Uterus (tissue), 4 donors: ENCODE results near the gene KRT7. TPM values are rescaled to one million over a fixed set of nuclear protein-coding genes. Genes with fewer than 3 reads are reported as not detected.

Experiments
- DNase-seq, 2 donors: peaks; one replicate each; pipeline ENCODE4 v3.0.0-alpha.2; 2019 to 2020
- H3K27ac ChIP-seq, 2 donors: fragments of 200-600 bp; sonication (generic); 1 replicate in 1 of 2; 2 replicates in 1 of 2; pipeline ENCODE4 v1.5.1; 2016 to 2018
- H3K27me3 ChIP-seq, 2 donors: fragments of 200-600 bp; sonication (generic); one replicate each; pipeline ENCODE4 v1.5.1; 2018 to 2019; ENCODE audit warnings: control low read depth in 1 of 2
- H3K36me3 ChIP-seq, 2 donors: fragments of 200-600 bp; sonication (generic); one replicate each; pipeline ENCODE4 v1.5.1; 2019; ENCODE audit warnings: control low read depth in 1 of 2
- H3K4me1 ChIP-seq, 2 donors: fragments of 200-600 bp; sonication (generic); one replicate each; pipeline ENCODE4 v1.5.1; 2018 to 2019; ENCODE audit warnings: control low read depth in 1 of 2
- H3K4me3 ChIP-seq, 2 donors: fragments of 200-600 bp; sonication (generic); 1 replicate in 1 of 2; 2 replicates in 1 of 2; pipeline ENCODE4 v1.5.1; 2018 to 2019; ENCODE audit warnings: mild to moderate bottlenecking in 1 of 2
- H3K9me3 ChIP-seq, 2 donors: fragments of 200-600 bp; sonication (generic); one replicate each; pipeline ENCODE4 v1.5.1; 2019; ENCODE audit warnings: control low read depth in 1 of 2
- POLR2A ChIP-seq, 2 donors: fragments of 450-650 bp; IDR thresholded peaks; one replicate each; pipeline ENCODE4 v1.6.1; 2016; ENCODE audit warnings: antibody characterized with exemption in 2 of 2, mild to moderate bottlenecking in 1 of 2, moderate library complexity in 1 of 2
- intact Hi-C: fragments of 100-400 bp; cut with DNase I; formaldehyde crosslinking; loops from one replicate; pipeline ENCODE4 v1.15.1; 2023; ENCODE audit warnings: low total_unique reads
- total RNA-seq, 4 donors: library from RNA; depleted of rRNA in 3 of 4; stranded (reverse); fragments of >200 nt in 3 of 4; gene quantifications; one replicate each; pipeline versions ENCODE4 v1.1.0 to v1.2.4, GENCODE V29; 2014 to 2023
- TF ChIP-seq, protein P1 (sequence below), 4 experiments: fragments of 200-600 bp in 2 of 4; fragments of 450-650 bp in 2 of 4; sonication (generic) in 2 of 4; IDR thresholded peaks; one replicate each; pipeline ENCODE4 v1.5.1; 2016 to 2019; ENCODE audit warnings: antibody characterized with exemption in 4 of 4, mild to moderate bottlenecking in 2 of 4, moderate library complexity in 1 of 4
- donor health status: DM: yes; HTN: yes; CAD: no.

Gene KRT7
- total RNA-seq, 4 donors from 2014 or later = 2.1 to 51.2 (median 5.1) TPM; not detected in 1

DNA sequence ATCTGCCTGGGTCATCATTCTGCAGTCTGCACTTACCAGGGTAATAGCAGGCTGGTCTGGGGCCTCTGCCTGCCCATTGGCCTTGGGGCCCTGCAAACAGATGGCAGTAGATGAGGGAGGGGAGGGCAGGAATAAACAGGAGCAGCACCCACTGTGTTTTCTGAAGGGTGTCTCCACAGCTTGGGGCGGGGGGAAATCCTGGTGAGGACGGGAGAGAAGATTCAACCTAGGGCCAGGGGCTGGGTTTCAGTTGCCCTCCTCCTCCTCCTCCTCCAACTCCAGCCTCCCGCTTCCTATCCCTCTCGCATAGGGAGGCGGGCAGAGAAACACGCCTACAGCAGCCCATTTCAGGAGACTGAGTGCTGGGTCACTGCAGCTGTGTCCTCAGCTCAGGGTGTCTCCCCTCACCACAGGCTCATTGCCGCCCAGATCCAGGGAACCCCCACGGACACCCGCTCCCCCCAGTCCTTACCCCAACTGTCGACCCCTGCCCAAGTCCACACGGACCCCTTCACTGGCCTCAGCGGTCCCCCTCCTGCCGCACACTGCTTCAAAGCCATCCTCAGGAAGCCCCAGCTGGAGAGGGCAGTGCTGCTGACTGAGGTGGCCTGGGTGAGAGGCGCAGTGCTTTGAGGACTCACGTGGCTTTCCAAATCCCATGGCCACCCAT is 32.1 kb upstream of the KRT7 start:
- no peak for DNase-seq
- Histone ChIP-seq H3K27me3 (no peaks in the 10 kb centered on the region), H3K36me3 (no peaks in the 10 kb centered on the region), H3K9me3 (no peaks in the 10 kb centered on the region), H3K4me1 (peaks cover 0 to 15% of the 10 kb centered on the region in 2 donors), H3K27ac (no peak overlapping the region), H3K4me3 (no peak overlapping the region)
- intact Hi-C loops = no loop called here
- no peak for TF ChIP-seq POLR2A (IDR thresholded peaks at IDR 0.05)
- TF ChIP-seq, protein P1, sequence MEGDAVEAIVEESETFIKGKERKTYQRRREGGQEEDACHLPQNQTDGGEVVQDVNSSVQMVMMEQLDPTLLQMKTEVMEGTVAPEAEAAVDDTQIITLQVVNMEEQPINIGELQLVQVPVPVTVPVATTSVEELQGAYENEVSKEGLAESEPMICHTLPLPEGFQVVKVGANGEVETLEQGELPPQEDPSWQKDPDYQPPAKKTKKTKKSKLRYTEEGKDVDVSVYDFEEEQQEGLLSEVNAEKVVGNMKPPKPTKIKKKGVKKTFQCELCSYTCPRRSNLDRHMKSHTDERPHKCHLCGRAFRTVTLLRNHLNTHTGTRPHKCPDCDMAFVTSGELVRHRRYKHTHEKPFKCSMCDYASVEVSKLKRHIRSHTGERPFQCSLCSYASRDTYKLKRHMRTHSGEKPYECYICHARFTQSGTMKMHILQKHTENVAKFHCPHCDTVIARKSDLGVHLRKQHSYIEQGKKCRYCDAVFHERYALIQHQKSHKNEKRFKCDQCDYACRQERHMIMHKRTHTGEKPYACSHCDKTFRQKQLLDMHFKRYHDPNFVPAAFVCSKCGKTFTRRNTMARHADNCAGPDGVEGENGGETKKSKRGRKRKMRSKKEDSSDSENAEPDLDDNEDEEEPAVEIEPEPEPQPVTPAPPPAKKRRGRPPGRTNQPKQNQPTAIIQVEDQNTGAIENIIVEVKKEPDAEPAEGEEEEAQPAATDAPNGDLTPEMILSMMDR (IDR thresholded peaks at IDR 0.05) = no peak

DNA sequence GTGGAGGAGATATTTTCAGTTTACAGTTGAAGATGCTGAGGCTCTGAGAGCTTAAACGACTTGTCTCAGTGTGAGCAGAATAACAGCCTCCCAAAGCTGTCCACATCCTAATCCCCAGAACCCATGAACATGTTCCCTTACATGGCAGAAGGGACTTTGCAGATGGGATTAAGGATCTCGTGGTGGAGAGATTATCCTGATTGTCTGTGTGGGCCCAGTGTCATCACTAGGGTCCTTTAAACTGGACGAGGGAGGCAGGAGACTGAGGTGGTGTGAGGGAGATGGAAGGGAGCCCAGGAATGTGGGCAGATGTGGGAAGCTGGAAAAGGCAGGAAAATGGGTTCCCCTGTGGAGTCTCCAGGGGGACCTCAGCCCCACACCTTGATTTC is 31.6 kb upstream of the KRT7 start:
- H3K9me3 ChIP-seq = no peaks in the 10 kb centered on the region
- no peak overlapping the region for H3K4me3 ChIP-seq
- intact Hi-C loops = no loop called here
- no peak overlapping the region for H3K27ac ChIP-seq
- H3K4me1 ChIP-seq = peaks cover 0 to 15% of the 10 kb centered on the region in 2 donors
- no peaks in the 10 kb centered on the region for H3K27me3 ChIP-seq
- no peak for DNase-seq
- TF ChIP-seq POLR2A (IDR thresholded peaks at IDR 0.05) = no peak
- TF ChIP-seq, protein P1 (IDR thresholded peaks at IDR 0.05) = no peak
- no peaks in the 10 kb centered on the region for H3K36me3 ChIP-seq

DNA sequence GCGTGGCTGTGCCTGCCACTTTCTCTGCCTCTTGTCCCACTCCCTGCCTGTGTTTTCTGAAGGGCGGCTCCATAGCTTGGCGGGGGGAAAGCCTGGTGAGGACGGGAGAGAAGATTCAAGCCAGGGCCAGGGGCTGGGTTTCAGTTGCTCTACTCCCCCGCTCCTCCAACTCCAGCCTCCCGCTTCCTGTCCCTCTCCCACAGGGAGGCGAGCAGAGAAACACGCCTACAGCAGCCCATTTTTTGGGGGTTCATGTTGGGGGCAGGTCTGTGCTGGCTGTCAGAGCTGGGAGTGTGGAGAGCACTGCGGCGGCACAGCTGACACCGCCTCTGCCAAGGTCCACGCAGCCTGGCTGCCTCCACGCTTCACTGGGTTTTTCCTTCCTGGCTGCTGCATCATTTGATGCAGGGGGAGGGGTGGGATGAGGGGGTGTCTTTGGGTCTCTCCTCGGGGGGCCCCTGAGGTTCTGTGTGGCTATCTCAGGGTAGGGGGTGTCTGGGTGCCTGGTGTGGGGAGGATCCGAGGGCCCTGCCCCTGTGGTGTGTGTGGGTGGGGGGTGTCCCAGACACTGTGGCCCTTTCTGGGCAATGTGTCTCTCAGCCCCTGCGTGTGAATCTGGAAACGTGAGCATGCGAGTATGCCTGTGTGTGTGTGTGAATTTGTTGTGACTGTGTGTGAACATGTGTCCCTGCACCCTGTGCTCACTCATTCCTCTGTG is 30.5 kb upstream of the KRT7 start:
- Histone ChIP-seq H3K4me3 (no peak overlapping the region), H3K27ac (peak overlapping the region; percentile 15 to 35), H3K9me3 (no peaks in the 10 kb centered on the region), H3K27me3 (no peaks in the 10 kb centered on the region), H3K4me1 (peaks cover 0 to 15% of the 10 kb centered on the region in 2 donors), H3K36me3 (no peaks in the 10 kb centered on the region)
- no peak for TF ChIP-seq POLR2A (IDR thresholded peaks at IDR 0.05)
- TF ChIP-seq, protein P1 (IDR thresholded peaks at IDR 0.05) = no peak
- intact Hi-C loops = no loop called here
- DNase-seq = no peak

DNA sequence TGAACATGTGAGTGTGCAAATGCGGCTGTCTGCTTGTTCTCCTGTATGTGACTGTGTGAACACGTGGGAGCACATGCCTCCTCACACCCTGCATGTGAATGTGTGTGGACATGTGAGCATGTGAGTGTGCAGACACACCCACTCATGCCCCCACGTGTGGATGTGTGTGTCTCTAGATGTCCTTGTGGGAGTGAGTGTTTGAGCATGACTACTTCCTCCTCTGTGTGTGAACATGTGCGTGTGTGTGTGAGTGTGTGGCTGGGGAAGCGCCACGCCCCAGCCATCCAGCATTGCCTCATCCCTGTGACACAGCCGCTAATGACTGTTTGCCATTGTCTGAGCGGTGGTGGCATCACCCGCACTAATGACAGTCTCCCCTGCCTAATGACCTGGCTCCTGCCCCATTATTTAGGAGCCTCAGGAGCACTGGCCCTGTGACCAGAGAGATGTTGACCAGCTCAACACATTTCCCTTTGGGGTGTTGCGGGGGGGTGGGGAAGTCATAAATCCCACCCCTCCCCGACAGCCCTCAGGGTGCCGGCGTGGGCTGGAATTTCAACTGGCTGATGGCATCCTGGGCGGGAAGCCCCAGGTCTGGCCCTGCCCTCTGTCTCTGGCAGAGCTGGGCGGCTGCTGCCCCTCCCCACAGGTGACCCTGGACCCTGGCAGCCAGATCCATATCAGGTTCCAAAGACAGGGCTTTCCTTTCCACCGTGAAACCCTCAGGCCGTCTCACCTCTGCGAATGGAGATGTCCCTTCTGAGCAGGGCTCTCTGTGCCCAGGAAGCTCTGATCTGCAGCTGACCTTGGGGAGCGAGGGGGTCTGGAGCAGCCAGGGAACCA is 29.7 kb upstream of the KRT7 start:
- no peaks in the 10 kb centered on the region for H3K36me3 ChIP-seq
- no peaks in the 10 kb centered on the region for H3K9me3 ChIP-seq
- intact Hi-C loops = no loop called here
- H3K27ac ChIP-seq = peak overlapping the region; percentile 14 to 30
- H3K4me3 ChIP-seq = no peak overlapping the region
- H3K4me1 ChIP-seq = peaks cover 0 to 15% of the 10 kb centered on the region in 2 donors
- peak in 1 of 2 donors; percentile 69 for DNase-seq
- no peaks in the 10 kb centered on the region for H3K27me3 ChIP-seq
- no peak for TF ChIP-seq POLR2A (IDR thresholded peaks at IDR 0.05)
- TF ChIP-seq, protein P1 (IDR thresholded peaks at IDR 0.05) = no peak
